ENCODE results near the gene RPTOR. TPM values are rescaled to one million over a fixed set of nuclear protein-coding genes. Genes with fewer than 3 reads are reported as not detected.

RPTOR gene
- total RNA-seq, 1 experiment from 2014 or later, result 25.1 TPM

DNA sequence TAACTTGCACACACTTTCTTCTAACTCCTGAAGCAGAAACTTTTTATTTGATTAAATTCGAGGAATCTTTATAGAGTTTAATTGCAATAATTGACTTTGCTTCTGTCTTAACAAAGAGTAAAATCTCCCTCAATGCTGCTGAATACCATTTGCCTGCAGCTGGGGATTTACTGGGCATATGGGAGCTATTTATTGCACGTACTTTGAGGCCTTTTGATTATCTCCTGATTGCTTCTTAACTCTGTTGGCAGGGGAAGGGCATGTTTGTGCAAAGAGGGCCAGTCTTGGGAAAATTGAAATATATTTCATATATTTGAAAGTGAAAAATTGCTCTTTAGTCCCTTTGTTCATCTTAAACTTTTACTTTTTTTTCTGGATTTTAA, 290.2 kb downstream of the RPTOR start:
- Histone ChIP-seq H3K9me3 (ENCODE audit: control insufficient read depth, low read depth, low read length) (no peaks in the 10 kb centered on the region), H3K14ac (ENCODE audit: insufficient read depth, low read length) (no peak overlapping the region), H3K79me2 (ENCODE audit: insufficient read depth, low read length) (no peaks in the 10 kb centered on the region), H3K4me1 (ENCODE audit: insufficient read depth, low read length) (no peaks in the 10 kb centered on the region), H3K27ac (ENCODE audit: insufficient read length, low read depth, low read length) (no peak overlapping the region), H2BK120ac (ENCODE audit: low read depth, low read length, poor library complexity, severe bottlenecking) (no peak overlapping the region), H2BK12ac (ENCODE audit: insufficient read length, low read depth, low read length) (no peak overlapping the region), H3K23me2 (ENCODE audit: insufficient read length, low read depth, low read length, poor library complexity, severe bottlenecking) (no peaks in the 10 kb centered on the region), H4K5ac (ENCODE audit: insufficient read length, low read depth, low read length) (no peak overlapping the region), H2BK20ac (ENCODE audit: low read depth, low read length, poor library complexity, severe bottlenecking) (no peak overlapping the region), H3T11ph (ENCODE audit: low read length) (no peak overlapping the region), H4K91ac (ENCODE audit: insufficient read length, low read depth, low read length) (no peak overlapping the region), H3K23ac (ENCODE audit: insufficient read length, low read depth, low read length) (no peak overlapping the region), H3K79me1 (ENCODE audit: insufficient read depth, low read depth, low read length, poor library complexity, severe bottlenecking) (no peaks in the 10 kb centered on the region), H3K4ac (ENCODE audit: low read depth, low read length) (no peak overlapping the region), H2BK5ac (ENCODE audit: insufficient read length, low read length) (no peak overlapping the region), H2AK5ac (ENCODE audit: insufficient read length, low read length) (no peak overlapping the region), H2BK15ac (ENCODE audit: low read depth, low read length) (no peak overlapping the region), H3K27me3 (ENCODE audit: insufficient read depth, low read length) (no peaks in the 10 kb centered on the region), H4K8ac (replicated peaks; ENCODE audit: insufficient read length, low read depth, low read length) (no peak overlapping the region), H3K56ac (ENCODE audit: insufficient read length, low read depth, low read length) (no peak overlapping the region), H4K20me1 (ENCODE audit: control insufficient read depth, insufficient read depth, insufficient read length) (no peaks in the 10 kb centered on the region), H2AFZ (ENCODE audit: low read length) (no peak overlapping the region), H3K9ac (ENCODE audit: extremely low read depth, insufficient read length, low read length) (no peak overlapping the region), H3K18ac (ENCODE audit: insufficient read length, low read depth, low read length) (no peak overlapping the region), H3K4me2 (ENCODE audit: insufficient read depth, insufficient read length, low read length) (no peak overlapping the region)
- no peaks in the 10 kb centered on the region; a peak in 1 of 5 replicates for H3K9me3 Mint-ChIP-seq
- WGBS (ENCODE audit: extremely low coverage, insufficient read length, low lambda C conversion rate), result no CpG with 5 or more reads among the region's 2 CpGs
- no peak for TF ChIP-seq CTCF (conservative IDR thresholded peaks at IDR 0.05)
- peaks cover 16% of the 10 kb centered on the region for H3K27me3 Mint-ChIP-seq (ENCODE audit: low read depth)
- peaks cover 32% of the 10 kb centered on the region in 2 experiments for H3K4me1 Mint-ChIP-seq
- H3K27ac Mint-ChIP-seq, result no peak overlapping the region
- no peak for DNase-seq
- peaks cover 0 to 8% (median 4%) of the 10 kb centered on the region in 3 experiments; a peak in 2 of 7 replicates for H3K36me3 Mint-ChIP-seq (ENCODE audit: insufficient read depth in 1 of 3, low read depth in 3 of 3)
- no peak overlapping the region for H3K4me3 Mint-ChIP-seq

All from H9 (cell line).